Measurements from ENCODE around the gene SSNA1.
"Not testable (repeated sequence)": the region's sequence is repeated elsewhere in the genome, so short reads cannot be mapped to it uniquely, and the experiment has no call there.

SSNA1 gene

GRCh38 chr9:137230705-137231371 is 42.4 kb downstream of the SSNA1 start, which contains the start of gene SLC34A3:
TSS of gene SLC34A3 (plus strand) at chr9:137230901. CDS start at chr9:137231703, 802 bp downstream.
- DNase-seq (ENCODE audit: low read depth in 2 of 2, low spot score in 1 of 2): no peak

- DNase-seq (ENCODE audit: low read depth in 2 of 2, low spot score in 1 of 2): no peak
Measured at GRCh38 chr9:137231372-137232039, 43.0 kb downstream of the SSNA1 start.

GRCh38 chr9:137232101-137232500 is 43.6 kb downstream of the SSNA1 start:
- DNase-seq (ENCODE audit: low read depth in 2 of 2, low spot score in 1 of 2): no peak

- DNase-seq (ENCODE audit: low read depth in 2 of 2, low spot score in 1 of 2): no peak
Measured at GRCh38 chr9:137232510-137232909, 44.0 kb downstream of the SSNA1 start.

GRCh38 chr9:137233143-137233980 is 44.9 kb downstream of the SSNA1 start:
- DNase-seq (ENCODE audit: low read depth in 2 of 2, low spot score in 1 of 2): no peak

- no peak for DNase-seq (ENCODE audit: low read depth in 2 of 2, low spot score in 1 of 2)
Measured at GRCh38 chr9:137234055-137234697, 45.7 kb downstream of the SSNA1 start.

GRCh38 chr9:137234758-137235423 is 46.4 kb downstream of the SSNA1 start:
- DNase-seq (ENCODE audit: low read depth in 2 of 2, low spot score in 1 of 2): no peak

GRCh38 chr9:137235424-137236237 is 47.2 kb downstream of the SSNA1 start:
- DNase-seq (ENCODE audit: low read depth in 2 of 2, low spot score in 1 of 2): no peak

GRCh38 chr9:137236238-137236935 is 47.9 kb downstream of the SSNA1 start:
- peak; percentile 78 to 79 for DNase-seq (ENCODE audit: low read depth in 2 of 2, low spot score in 1 of 2)

- DNase-seq (ENCODE audit: low read depth in 2 of 2, low spot score in 1 of 2): no peak
Measured at GRCh38 chr9:137236936-137237421, 48.5 kb downstream of the SSNA1 start.

GRCh38 chr9:137237759-137238726 is 49.6 kb downstream of the SSNA1 start:
- no peak for DNase-seq (ENCODE audit: low read depth in 2 of 2, low spot score in 1 of 2)

- DNase-seq (ENCODE audit: low read depth in 2 of 2, low spot score in 1 of 2): not testable (repeated sequence)
Measured at GRCh38 chr9:137239541-137240200, 51.2 kb downstream of the SSNA1 start.

Data from stimulated activated CD8-positive, alpha-beta memory T cell treated with anti-CD3 and anti-CD28 coated beads, Interleukin-4, amount 100 ng/mL, for 4 hours (primary cell).